ENCODE results near the gene MORC3.

MORC3 gene

DNA sequence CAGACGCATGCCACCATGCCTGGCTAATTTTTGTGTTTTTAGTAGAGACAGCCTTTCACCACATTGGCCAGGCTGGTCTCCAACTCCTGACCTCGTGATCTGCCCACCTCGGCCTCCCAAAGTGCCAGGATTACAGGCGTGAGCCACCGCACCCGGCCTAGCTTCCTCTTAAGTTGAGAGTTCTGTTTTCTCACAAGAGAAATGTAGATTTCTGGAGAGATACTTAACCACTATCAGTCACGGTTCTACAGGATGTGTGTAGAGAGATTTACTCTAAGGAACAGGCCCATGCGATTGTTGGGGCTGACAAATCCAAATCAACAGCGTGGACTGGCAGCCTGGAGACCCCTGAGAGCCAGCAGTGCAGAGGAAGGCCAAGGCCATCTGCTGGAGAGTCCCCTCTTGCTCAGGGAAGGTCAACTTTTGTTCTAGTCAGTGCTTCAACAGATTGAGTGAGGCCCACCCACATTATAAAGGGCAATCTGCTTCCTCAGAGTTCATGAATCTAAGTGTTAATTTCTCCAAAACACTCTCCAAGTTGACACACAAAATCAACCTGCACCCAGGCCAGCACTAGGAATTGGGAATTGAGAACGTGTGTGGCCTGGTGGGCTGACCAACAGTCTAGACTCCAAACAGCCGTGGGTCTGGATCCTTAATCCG lies 103.9 kb downstream of the MORC3 start:
- no peak for DNase-seq (ENCODE audit: low read depth)

DNA sequence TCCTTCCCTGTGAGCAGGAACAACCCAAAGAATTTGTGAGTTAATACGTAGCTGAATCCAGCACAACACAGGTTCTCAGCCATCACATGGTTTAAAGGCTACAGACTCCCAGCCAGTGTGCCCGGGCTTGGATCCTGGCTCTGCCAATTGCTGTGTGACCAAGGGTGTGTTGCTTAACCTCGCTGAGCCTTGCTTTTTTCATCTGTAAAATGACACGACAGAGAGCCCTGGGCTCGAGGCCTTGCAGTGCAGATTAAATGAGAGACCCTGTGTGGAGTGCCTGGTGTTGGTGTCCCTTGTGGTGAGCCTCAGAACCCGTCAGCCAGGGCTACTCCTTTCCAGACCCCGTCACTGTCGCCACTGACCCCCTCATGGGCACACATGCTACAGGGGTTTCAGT lies 104.6 kb downstream of the MORC3 start:
- DNase-seq (ENCODE audit: low read depth), result no peak

DNA sequence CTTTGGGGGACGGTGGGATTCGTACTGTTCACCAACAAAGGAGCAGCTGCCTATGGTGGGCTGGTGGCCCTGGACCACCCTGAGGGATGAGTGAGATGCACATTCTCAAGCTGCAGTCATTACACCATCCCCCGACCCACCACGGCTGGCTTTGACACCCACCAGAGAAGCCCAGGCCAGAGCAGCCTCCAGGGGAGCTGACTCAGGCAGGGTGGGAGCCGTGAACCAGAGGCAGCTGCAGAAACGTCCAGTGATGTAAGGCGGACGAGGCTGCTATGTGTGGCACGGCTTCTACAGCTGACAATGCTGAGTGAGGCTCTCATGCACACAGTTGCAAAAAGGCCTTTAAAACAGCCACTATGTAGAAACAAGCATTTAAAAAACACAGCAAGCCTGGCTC lies 105.3 kb downstream of the MORC3 start:
- no peak for DNase-seq (ENCODE audit: low read depth)
